GM19467 (cell line): ENCODE data around the gene SORCS3.

Experiments
- ATAC-seq: cut with Tn5 transposase; IDR thresholded peaks from one replicate; pipeline ENCODE4 v1.9.1; 2021; ENCODE audit warnings: mild to moderate bottlenecking, moderate library complexity; ENCODE audit not compliant: unreplicated experiment

Gene SORCS3

DNA sequence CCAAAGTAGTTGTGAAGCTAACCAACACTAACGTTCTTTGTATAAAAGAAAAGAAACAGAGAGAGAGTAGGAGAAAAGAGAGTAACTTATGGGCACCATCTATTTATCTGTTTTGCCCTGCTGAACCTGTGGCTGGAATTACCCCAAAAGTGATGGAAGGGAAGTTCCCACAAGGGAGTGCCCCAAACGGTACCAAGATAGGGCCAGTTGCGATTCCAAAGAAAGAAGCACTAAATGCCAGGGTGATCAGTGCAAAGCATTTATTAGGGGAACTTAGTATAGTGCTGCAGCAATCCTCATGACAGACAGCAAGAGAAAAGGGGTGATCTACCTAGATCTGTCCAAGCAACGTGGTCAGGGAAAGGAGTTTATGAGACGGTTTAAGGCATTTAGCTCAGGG, 190.2 kb downstream of the SORCS3 start:
- ATAC-seq, result no peak

GRCh38 chr10:104834580-104834979, 193.5 kb downstream of the SORCS3 start:
- ATAC-seq, result no peak

DNA sequence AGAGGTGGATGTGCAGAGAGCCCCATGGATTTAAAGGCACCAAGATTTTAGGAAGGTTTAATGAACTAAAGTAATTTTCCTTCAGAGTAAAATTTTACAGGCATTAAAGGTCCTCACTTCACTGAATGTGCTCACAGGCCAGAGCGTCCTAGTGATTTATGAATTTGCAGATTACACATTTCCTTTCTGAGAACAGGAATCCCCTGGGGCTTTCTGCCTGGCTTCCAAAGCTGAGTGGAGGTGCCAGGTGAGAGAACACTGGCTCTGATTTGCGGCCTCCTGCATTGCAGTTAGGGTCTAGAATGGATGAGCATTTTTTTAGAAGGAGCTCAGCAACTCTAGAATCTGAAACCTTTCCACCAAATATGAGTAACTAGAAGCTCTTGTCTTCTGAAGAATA, 194.3 kb downstream of the SORCS3 start:
- no peak for ATAC-seq

- no peak for ATAC-seq
Measured at GRCh38 chr10:104842704-104843103, 201.6 kb downstream of the SORCS3 start.

- no peak for ATAC-seq
Measured at GRCh38 chr10:104844073-104844472, 203.0 kb downstream of the SORCS3 start.

GRCh38 chr10:104850023-104850422, 208.9 kb downstream of the SORCS3 start:
- ATAC-seq, result no peak

DNA sequence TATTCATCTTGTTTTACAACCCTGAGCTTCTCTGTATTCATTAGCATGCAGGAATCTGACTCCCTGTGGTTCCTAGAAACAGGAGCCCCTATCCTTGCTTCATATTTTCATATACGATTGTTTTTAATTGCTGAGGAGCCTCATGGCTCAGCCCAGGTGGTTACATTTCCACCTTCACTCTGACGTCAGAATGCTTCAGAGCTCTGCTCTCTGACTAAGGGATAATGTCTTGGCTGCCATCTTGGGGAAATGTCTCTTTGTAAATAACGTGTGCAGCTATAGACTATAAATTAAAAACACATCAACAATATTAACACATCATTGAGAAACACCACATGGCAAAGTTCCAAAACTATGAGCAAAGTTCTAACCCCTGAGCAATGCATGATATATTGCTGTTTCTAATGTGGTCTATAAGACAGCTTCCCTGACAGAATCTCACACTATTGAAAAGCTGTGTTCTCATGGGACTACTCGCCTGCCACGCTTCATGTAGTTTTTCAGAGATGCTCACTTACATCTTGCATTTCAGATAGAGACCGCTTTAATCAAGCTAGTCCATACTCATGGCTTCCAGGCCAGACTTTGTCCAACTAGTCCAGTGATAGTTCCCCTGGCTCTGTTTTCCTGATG, 227.0 kb downstream of the SORCS3 start:
- ATAC-seq, result no peak

DNA sequence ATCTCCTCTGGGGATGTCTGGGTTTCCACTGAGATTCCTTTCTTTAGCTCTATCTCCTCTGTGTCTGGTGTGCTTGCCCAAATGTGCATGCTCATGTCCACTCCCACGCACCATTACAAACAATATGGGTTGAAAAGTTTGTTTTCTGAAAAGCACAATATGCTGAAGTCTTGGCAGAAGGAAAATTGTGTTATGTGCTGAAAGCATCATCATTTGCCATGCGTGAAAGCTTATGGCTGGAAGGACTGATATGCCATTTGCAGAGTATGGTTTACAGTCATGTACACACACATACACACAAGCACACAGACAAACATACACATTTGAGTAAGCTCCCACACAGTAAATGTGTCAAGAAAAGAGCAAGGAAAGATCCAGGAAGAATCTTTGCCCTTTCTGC, 231.6 kb downstream of the SORCS3 start:
- ATAC-seq, result no peak

DNA sequence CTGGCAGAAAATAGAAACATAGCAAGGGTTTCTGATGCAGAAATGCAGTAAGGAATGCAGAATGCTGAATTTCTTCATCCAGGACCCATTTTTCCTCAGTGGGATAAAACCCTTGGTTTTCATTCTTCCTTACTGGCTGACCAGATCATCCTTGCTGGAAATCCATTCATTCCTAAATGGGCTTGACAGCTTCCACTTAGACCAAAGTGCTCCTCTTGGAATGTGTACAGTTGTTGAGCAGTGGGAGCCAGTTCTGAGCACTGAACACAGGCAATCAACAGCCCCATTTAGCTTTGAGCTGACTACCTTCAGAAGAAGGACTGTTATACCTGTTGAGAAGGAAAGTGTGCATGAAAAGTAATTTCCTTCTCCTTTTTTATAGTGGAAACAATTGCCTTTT, 232.1 kb downstream of the SORCS3 start:
- no peak for ATAC-seq

- ATAC-seq, result no peak
Measured at GRCh38 chr10:104875561-104875960, 234.5 kb downstream of the SORCS3 start.

GRCh38 chr10:104880624-104881398, 239.7 kb downstream of the SORCS3 start:
- ATAC-seq, result no peak

GRCh38 chr10:104881740-104882139, 240.7 kb downstream of the SORCS3 start:
- no peak for ATAC-seq

DNA sequence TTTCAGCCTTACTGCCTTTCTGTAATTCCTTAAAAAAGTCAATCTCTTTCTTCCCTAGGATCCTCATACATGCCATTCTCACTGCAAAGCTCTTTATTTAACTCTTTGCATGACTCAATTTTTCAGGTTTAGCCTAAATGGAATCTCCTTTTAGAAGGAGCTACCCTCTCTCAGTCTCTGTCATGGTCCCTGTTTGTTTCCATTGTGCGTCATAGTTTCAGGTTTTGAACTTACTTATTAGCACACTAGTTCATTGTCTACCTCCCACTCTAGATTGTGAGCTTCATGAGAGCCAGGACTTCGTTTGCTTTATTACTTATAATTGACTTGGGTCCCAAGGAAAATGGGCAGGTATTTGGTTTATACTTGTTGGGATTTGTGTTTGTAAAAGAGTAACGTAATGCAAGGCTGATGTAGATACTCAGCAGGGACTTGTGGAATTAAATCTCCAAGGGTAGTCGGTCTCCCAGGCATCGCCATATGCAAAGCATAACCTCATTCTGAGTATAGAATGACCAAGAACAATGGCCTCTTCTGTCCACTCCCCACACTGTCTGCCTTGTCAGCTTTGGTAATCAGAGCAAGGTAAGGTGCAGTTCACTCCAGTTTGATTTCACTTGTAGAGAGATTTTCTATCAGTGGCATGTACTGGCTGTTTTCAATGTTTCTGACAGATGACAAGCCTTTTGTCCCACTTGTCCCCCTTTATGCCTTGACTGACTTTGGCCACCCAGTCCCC, 252.0 kb downstream of the SORCS3 start:
- no peak for ATAC-seq

- ATAC-seq, result no peak
Measured at GRCh38 chr10:104893701-104894100, 252.6 kb downstream of the SORCS3 start.

DNA sequence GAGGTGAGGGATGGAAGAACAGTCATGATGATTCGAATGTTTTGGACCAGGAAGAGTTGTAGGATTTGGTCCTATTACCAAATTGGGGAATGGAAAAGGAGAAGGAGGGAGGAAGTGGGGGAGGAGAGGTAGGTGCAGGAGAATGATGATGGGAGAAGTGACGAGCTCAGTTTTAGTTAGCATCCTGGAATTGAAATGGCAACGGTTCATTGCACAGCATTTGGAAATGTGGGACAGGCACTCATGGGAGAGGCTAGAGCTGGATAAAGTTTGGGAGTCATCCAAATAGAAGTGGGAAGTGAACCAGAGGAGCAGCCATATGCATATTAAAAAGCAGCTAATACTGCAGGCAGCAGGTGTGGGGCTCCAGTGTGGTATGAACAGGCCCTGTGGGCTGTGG, 253.6 kb downstream of the SORCS3 start:
- ATAC-seq, result no peak

- ATAC-seq, result no peak
Measured at GRCh38 chr10:104895541-104895940, 254.5 kb downstream of the SORCS3 start.

- ATAC-seq, result no peak
Measured at GRCh38 chr10:104895981-104896380, 254.9 kb downstream of the SORCS3 start.

- no peak for ATAC-seq
Measured at GRCh38 chr10:104897696-104898095, 256.6 kb downstream of the SORCS3 start.

DNA sequence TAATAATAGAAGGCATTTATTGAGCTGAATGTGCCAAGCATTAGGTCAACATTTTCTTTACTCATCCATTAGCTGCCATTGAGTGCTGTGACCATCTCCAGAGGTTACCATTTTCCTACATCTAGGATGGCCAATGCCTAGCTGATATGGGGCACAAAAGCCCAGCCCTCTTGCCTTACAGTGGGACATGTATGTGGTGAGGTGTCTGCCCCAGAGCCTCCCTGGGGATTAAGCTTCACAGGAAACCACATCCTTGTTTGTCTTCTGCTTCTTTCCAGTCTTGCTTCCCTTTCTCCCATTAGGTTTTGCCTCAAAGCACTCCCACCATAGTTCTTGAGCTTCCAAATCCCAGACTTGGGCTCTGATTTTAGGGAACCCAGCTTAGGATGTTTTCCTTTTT, 258.7 kb downstream of the SORCS3 start:
- no peak for ATAC-seq

DNA sequence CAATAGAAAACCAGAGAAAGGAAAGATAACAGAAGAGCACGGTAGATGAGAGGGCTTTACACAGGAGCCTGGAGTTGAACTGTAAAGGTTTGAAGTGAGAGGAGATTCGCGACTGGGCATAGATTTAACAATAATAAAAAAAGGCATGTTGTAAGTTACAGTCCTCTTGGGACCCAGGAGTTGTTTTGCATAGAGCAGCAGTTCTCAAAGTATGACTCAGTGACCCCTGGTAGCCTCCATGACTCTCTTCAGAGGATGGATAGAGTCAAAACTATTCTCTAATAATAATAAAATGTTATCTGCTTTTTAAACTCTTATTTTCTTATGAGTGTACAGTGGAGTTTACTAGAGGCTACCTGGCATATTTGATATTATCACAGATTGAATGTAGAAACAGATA, 262.3 kb downstream of the SORCS3 start:
- no peak for ATAC-seq

- ATAC-seq, result no peak
Measured at GRCh38 chr10:104904753-104905323, 263.7 kb downstream of the SORCS3 start.

- no peak for ATAC-seq
Measured at GRCh38 chr10:104906112-104906511, 265.0 kb downstream of the SORCS3 start.
